NCI-H446 (cell line): ENCODE results near the gene NRXN2.

Experiments used
- DNase-seq, 2 experiments: peaks; one replicate each; lab custom pipeline; 2025; lab: John Stamatoyannopoulos, UW

The NRXN2 gene

DNA sequence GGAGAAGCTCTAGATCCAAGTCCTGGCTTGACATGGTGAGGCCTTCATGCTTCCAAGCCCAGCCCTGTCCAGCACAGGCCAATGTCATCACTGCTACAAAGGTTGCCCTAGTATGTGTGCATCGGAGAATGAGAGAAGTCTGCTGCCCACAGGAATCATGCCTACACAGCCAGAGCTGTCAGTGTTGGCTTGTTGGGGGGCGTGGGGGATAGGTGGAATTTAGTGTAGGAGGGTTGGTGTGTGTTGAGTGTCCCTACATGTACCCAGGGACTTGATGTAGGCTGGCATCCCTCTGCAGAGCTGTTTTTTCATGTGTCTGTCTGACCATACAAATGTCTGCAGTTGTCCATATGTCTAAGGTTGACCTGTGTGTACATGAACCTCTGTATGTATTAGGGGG lies 94.4 kb downstream of the NRXN2 start:
- DNase-seq, result no peak

DNA sequence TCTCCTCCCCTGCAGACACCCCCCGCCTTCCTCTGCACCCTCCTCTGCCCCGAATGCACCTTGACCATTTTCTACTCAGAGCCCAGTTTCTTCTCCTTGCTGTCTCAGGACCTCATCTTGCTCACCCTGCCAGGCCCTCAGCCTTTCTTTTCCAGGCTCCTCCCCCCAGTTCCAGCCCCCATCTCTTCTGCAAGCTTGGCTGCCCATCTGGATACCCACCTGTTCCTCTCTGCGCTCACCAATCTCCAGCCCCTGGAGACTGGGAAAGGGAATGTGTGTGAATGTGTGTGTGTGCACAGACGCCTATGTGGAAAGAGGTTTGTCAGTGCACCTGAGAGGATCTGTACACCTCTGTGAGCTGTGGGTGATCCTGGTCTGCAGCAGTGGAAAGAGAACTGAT lies 95.6 kb downstream of the NRXN2 start:
- no peak for DNase-seq

- no peak for DNase-seq
Measured at GRCh38 chr11:64626637-64627036, 96.4 kb downstream of the NRXN2 start.

DNA sequence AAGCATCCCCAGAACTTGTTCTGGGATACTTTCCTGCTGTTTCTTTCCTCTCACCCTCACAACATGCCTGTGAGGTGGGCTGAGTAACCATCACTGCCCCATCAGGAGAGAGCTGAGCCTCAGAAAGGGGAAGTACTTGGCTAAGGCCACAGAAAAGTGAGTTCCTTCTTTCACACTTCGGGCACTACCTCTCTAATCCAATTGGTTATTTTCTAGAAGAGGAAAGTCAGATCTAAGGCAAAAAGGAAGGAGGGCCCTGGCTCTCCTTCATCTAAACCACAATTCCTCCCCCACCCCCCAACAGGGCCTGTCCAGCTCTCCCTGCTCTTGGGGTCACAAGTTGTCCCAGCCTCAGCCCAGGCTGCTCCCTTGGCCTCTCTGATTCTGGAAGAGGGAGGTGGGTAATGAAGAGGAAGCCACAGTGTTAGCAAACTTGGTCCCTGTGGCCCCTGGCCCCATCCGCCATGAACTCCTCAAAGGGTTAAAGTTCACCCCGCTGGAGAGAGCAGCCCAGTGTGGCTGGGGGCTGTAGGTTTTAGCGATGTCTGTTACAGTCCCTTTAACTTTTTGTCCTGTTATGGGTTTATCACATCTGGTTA lies 98.0 kb downstream of the NRXN2 start:
- no peak for DNase-seq

DNA sequence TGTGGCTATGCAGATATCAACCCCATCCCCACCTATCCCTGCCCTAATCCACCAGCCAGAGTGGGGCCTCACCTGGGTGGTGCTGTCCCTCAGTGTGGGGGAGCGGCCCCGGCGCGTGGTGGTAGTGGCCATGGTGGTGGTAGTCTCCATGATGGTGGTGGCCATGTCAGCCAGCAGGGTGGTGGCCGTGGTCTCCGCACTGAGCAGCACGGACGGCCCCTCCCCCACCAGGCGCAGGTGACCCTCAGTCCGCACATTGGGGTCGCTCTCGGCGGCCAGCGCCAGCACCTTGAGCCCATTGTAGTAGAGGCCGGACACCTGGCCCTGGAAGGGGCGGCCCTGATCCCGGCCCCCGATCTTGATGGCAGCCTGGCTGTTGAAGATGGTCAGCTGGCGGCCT lies 100.3 kb downstream of the NRXN2 start:
- no peak for DNase-seq

DNA sequence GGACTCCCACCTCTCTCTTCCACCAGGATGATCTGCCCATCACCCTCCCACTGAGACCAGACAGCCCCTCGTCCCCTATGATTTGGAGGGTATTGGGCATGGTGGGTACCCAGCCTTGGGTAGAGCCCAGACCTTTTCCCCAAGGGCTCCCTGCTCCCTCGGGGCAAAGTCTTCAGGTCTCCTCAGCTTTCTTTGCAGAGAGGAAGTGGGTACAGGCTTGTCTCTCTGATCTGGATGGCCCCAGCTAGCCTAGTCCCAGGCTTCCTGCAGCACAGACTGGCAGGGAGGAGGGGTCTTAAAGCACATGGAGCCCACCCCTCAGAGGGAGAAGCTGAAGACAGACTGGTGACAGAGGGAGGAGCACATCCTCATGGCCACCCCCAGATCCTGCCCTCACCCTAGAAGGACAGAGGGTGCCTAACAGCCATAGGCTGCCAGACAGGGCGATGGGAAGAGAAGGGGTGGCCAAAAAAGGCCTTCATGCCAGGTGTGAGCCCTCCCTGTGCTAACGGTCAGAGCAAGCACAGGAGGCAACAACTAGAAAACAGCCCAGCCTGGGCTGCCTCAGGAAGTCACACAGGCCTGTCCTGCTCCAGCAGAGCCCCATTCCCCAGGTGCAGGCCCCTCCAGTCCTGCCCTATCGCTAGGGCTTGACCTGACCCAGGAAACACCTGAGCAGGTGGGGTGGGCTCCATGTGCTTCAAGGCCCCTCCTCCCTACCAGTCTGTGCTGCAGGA lies 101.5 kb downstream of the NRXN2 start:
- DNase-seq, result no peak

GRCh38 chr11:64620381-64620971 lies 102.5 kb downstream of the NRXN2 start:
- peak in 1 of 2 experiments; percentile 43 for DNase-seq

- peak; percentile 34 to 76 for DNase-seq
Measured at GRCh38 chr11:64619811-64620380, 103.1 kb downstream of the NRXN2 start.

DNA sequence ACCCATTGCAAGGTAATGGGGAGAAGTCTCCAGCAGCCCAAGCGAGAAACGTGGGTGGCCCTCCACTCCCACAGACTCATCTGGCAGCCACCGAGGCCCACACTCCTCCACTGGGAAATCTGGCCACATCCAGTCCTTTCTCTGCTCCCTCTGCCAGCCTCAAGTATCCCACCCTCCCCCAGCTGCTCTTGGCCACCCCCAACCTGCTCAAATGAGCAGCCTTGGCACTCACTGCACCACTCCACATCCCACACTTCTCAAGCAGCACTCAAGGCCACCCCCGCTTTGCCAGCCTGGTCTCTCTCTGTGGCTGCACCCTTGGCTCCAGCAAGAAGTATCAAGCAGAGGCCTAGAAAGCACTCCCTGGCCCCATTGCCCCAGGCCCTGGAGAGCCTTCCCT lies 103.8 kb downstream of the NRXN2 start:
- DNase-seq, result no peak

DNA sequence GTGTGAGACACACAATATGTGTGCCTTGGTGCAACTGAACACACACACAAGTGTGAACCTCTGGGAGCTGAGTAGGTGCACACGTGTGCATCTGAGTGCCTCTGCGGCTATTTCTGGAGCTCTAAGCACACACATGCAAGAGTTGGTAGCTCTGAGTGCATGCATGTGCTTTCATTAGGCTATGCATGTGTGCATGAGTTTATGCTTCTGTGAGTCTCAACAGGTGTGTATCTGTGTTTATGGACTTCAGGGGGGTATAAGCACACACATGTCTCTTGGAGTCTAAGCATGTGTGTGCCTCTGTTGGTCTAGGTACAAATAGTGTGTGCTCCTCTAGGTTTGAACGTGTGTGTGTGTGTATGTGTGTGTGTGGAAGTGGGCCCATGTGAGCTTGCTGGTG lies 106.2 kb downstream of the NRXN2 start:
- DNase-seq, result no peak

GRCh38 chr11:64614917-64615316 lies 108.1 kb downstream of the NRXN2 start:
- no peak for DNase-seq

DNA sequence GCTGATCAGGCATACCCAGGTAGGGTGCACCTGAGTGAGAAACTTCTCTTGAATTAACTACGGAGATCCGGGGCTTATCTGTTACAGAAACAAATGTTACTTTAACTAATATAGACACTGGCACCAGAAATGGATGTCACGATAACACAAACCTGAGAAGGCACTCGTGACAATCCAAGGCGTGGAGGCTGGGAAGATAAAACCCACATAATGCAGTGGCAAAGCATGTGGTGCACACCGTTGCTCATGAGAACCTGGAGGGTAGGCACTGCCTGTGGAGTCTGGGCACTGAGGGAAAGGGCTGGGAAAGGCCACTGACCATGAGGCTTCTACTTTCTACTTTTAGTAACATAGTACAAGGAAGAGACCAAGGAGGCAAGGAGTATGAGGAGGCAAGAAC lies 109.3 kb downstream of the NRXN2 start:
- DNase-seq, result no peak

DNA sequence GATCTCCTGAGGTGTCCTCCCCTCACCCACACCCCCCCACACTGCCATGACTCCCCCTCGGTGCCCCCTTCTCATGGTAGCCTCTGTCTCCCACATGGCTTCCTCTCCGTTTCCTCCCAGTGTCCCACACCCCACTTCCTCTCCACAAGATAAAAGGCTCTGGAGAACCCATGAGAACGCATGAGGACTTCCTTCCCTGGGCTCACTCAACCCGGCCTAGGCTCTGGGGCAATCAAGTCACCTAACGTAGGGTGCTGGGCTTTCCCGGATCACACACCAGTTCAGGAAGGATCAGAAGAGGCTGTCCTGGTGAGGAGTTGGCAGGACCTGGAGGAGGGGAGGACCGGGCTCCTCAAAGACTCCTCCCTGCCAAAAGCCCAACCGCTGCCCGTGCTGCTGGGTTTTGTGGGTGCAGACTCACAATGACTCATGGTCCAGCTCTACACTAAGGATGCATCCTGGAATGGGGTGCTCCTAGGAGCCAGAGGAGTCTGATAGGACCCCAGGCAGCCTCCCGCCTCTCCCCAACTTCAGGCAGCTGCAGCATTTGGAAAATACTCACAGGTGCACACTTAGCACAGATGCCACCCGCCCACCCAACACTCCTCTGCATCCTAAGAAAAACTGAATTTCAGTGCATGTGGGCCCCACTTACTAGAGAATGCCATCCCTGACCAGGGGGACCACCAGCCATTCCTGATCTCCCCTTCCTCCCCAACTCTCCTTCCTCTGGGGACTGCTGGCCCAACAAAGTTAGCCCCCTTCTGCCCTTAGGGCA lies 110.9 kb downstream of the NRXN2 start:
- no peak for DNase-seq

DNA sequence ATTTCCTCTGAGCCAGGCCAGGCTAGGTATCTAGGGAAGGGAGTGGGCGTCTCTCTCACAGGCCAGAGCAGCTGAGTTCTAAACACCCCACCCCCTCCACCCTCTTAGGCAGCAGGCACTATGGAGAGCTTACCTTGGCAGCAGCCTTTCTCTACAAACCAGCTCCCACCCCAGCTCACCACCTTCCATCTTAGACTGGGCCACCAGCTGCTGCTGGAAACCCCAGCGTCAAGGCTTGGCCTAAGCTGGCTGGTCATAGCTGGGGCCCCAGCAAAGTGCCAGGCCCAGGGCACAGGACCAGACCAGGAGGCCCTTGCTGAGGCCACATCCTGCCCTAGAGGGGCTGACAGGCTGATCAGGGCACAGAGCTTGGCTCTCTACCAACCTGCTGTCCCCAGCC lies 111.8 kb downstream of the NRXN2 start:
- no peak for DNase-seq

GRCh38 chr11:64610596-64610995 lies 112.4 kb downstream of the NRXN2 start:
- no peak for DNase-seq

GRCh38 chr11:64609436-64610047 lies 113.5 kb downstream of the NRXN2 start:
- no peak for DNase-seq

- no peak for DNase-seq
Measured at GRCh38 chr11:64608636-64609035, 114.4 kb downstream of the NRXN2 start.

DNA sequence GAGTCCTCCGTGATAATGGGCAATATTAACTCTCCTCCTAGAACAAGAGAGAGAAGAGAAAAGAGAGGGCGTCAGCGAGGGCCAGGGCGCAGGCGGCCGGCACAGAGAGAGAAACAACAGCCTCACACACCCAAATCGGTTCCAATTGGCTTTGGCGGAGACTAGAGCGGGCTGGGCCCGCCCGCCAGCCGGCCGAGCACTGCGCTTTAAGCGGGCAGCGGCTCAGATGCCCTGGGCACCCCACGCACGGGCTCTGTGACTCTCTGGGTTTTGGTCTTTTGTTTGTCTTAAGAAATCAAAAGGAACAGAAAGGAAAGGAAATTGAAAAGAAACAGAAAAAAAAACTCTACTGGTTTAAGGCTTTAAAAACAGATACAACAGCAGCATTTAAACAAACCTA lies 115.0 kb downstream of the NRXN2 start:
- no peak for DNase-seq

GRCh38 chr11:64607381-64607985 lies 115.5 kb downstream of the NRXN2 start:
- DNase-seq, result no peak

DNA sequence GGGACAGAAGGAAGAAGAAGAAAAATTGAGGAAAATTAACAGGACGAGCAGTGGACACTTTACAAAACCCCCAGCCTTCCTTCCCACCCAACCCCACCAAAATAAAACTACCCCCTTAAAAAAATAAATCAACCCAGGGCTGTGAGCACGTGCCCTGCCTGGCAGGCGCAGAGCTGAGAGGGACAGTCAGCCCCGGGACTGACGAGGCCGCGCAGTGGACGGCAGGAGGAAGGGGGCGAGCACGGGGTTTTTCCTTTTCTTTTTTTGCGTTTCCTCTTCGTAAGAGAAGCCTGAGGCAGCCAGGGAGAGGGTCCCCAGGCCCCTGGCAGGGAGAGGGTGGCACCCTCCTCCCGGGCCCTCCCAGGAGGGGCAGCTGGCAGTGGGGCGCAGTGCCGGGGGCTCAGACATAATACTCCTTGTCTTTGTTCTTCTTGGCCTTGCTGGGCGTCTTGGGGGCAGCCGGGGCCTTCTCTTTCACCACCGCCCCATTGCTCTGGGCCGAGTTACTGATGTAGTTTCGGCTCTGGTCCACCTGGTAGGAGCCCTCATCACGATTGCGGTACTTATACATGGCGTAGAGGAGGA lies 116.1 kb downstream of the NRXN2 start:
- no peak for DNase-seq
